Measurements from ENCODE around the gene ATP5MC2. TPM values are rescaled to one million over a fixed set of nuclear protein-coding genes. Genes with fewer than 3 reads are reported as not detected.

The ATP5MC2 gene
- total RNA-seq, 1 donor from 2014 or later: 283 TPM

- H3K4me3 Mint-ChIP-seq (ENCODE audit: unreplicated experiment): no peak overlapping the region
- TF ChIP-seq CTCF (IDR thresholded peaks at IDR 0.05; ENCODE audit: partially characterized antibody, unreplicated experiment): no peak
- no peak for DNase-seq
- H3K36me3 Mint-ChIP-seq (ENCODE audit: unreplicated experiment): peaks cover 11% of the 10 kb centered on the region
- H3K4me1 Mint-ChIP-seq (ENCODE audit: low read depth, unreplicated experiment): peaks cover 11% of the 10 kb centered on the region
- H3K9me3 Mint-ChIP-seq (ENCODE audit: unreplicated experiment): peaks cover 2% of the 10 kb centered on the region
- H3K27ac Mint-ChIP-seq (ENCODE audit: unreplicated experiment): no peak overlapping the region
- H3K27me3 Mint-ChIP-seq (ENCODE audit: unreplicated experiment): peaks cover 16% of the 10 kb centered on the region
Observed at GRCh38 chr12:53709671-53710070, 33.8 kb upstream of the ATP5MC2 start.

DNA sequence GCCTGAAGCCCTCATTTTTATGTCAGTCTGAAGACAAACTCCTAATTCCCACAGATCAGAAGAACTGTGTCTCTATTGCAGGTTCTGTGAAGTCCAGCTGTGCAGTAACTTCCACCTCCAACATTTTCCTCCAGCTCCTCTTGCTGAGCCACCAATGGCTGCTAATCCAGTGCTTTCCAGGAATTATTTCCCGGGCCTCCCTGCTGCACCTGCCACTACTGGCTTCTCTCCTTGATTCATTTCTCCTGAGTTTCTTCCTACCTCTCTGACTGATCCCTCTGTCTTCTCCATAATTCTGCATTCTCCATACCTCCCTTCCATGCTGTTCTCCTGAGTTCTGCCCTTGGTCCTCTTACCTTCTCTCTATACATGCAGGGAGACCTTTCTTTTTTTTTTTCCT lies 30.2 kb upstream of the ATP5MC2 start:
- Mint-ChIP-seq H3K27ac (ENCODE audit: unreplicated experiment) (no peak overlapping the region), H3K4me3 (ENCODE audit: unreplicated experiment) (no peak overlapping the region), H3K4me1 (ENCODE audit: low read depth, unreplicated experiment) (no peaks in the 10 kb centered on the region), H3K9me3 (ENCODE audit: unreplicated experiment) (no peaks in the 10 kb centered on the region), H3K27me3 (ENCODE audit: unreplicated experiment) (peaks cover 13% of the 10 kb centered on the region), H3K36me3 (ENCODE audit: unreplicated experiment) (no peaks in the 10 kb centered on the region)
- no peak for DNase-seq
- no peak for TF ChIP-seq CTCF (IDR thresholded peaks at IDR 0.05; ENCODE audit: partially characterized antibody, unreplicated experiment)

GRCh38 chr12:53703756-53704155 lies 27.9 kb upstream of the ATP5MC2 start:
- no peaks in the 10 kb centered on the region for H3K9me3 Mint-ChIP-seq (ENCODE audit: unreplicated experiment)

GRCh38 chr12:53701518-53702264 lies 25.8 kb upstream of the ATP5MC2 start:
- DNase-seq: peak; percentile 88
- Mint-ChIP-seq H3K27me3 (ENCODE audit: unreplicated experiment) (peaks cover 17% of the 10 kb centered on the region), H3K4me3 (ENCODE audit: unreplicated experiment) (no peak overlapping the region), H3K4me1 (ENCODE audit: low read depth, unreplicated experiment) (peaks cover 5% of the 10 kb centered on the region), H3K27ac (ENCODE audit: unreplicated experiment) (no peak overlapping the region), H3K9me3 (ENCODE audit: unreplicated experiment) (peaks cover 4% of the 10 kb centered on the region), H3K36me3 (ENCODE audit: unreplicated experiment) (peaks cover 5% of the 10 kb centered on the region)
- TF ChIP-seq CTCF (IDR thresholded peaks at IDR 0.05; ENCODE audit: partially characterized antibody, unreplicated experiment): peak; percentile 81

More at GRCh38 chr12:53703756-53704155, 27.9 kb upstream of the ATP5MC2 start:
- Mint-ChIP-seq H3K27ac (ENCODE audit: unreplicated experiment) (no peak overlapping the region), H3K27me3 (ENCODE audit: unreplicated experiment) (peaks cover 11% of the 10 kb centered on the region), H3K36me3 (ENCODE audit: unreplicated experiment) (no peaks in the 10 kb centered on the region), H3K4me3 (ENCODE audit: unreplicated experiment) (no peak overlapping the region), H3K4me1 (ENCODE audit: low read depth, unreplicated experiment) (peaks cover 3% of the 10 kb centered on the region)
- TF ChIP-seq CTCF (IDR thresholded peaks at IDR 0.05; ENCODE audit: partially characterized antibody, unreplicated experiment): no peak
- no peak for DNase-seq

DNA sequence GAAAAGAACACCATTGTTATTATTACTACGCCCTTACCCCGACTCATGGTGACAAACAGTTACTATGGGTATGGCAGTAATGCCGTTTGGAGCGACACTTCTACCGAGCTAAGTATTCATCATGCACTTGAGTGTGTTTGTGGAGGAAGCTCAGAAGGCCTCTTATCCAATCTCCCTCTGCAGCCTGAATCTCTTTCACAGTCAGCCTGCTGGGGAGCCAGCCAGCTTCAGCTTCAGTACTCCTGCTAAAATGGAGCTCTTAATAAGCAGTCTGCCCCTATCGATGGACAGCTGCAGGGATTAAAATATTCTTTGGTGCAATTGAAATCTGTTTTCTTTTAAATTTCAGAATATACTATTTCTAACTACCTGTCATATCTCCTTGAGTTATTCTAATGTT lies 24.7 kb upstream of the ATP5MC2 start:
- peaks cover 18% of the 10 kb centered on the region for H3K27me3 Mint-ChIP-seq (ENCODE audit: unreplicated experiment)
- peaks cover 5% of the 10 kb centered on the region for H3K36me3 Mint-ChIP-seq (ENCODE audit: unreplicated experiment)
- H3K4me3 Mint-ChIP-seq (ENCODE audit: unreplicated experiment): no peak overlapping the region
- DNase-seq: no peak
- peaks cover 13% of the 10 kb centered on the region for H3K4me1 Mint-ChIP-seq (ENCODE audit: low read depth, unreplicated experiment)
- no peak overlapping the region for H3K27ac Mint-ChIP-seq (ENCODE audit: unreplicated experiment)
- TF ChIP-seq CTCF (IDR thresholded peaks at IDR 0.05; ENCODE audit: partially characterized antibody, unreplicated experiment): no peak
- H3K9me3 Mint-ChIP-seq (ENCODE audit: unreplicated experiment): peaks cover 4% of the 10 kb centered on the region
